GM18507 (cell line): ENCODE data around the gene KLHL1.

Experiments
- DNase-seq: peaks from one replicate; pipeline ENCODE4 v3.0.0; 2011; ENCODE audit warnings: low read depth; ENCODE audit not compliant: insufficient read length; ENCODE audit errors: extremely low spot score
- FAIRE-seq: peaks from 2 replicates; lab custom pipeline; 2011; peaks lifted over from hg19 to GRCh38; lab: Jason Lieb, UNC

KLHL1 gene

DNA sequence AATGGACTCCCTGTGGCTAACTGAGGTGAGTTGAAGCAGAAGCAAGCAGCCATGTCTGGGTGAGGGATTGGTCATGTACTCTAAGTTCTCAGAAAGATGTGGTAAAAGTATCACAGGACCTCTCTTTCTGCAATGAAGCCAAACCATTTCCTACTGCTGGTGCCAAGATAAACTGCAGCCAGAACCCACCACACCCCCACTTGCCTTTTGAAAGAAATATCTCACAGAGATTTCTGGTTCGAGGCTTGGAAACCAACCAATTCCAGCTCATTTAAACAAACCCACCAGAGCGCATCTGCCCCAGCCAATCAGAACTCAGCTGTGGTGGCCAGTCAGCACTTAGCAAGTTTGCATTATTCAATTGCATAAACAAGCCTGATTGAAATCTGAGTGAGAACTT is 205.2 kb downstream of the KLHL1 start:
- FAIRE-seq (no peak), DNase-seq (no peak)

DNA sequence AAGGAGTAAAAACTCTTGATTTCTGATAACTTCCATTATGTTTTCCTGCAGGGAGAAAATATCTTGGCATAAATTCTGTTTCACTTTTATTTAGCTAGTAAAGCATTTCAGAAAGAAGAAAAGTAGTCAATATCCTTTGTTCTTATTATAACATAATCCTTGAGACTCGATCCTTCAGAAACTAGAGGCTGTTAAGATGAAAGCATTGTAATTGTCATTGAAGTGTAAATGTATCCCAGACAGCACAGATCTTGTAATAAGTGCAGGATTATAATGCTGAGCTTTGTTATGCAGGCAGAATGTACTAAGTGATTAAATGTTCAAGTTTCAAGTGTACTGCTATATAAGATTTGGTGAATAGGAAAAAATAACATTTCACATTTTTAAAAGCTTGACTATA is 225.8 kb downstream of the KLHL1 start:
- no peak for FAIRE-seq
- DNase-seq: no peak

DNA sequence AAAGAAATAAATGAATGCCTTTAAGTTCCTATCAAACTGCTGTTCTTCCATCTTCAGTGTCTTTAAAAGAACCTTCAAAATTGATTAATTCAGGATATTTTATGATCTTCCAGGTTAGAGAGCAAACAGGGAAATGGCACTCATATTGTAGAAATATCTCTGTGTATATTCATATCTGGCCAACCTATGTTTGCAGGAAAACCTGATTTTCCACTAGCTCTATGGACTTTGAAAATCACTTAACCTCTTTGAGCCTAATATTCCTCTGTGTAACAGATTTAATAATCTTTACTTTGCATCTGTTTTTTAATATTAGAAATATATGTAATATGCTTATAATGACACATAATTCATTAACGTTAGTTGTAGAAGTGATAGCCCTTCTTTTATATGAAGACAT is 228.3 kb downstream of the KLHL1 start:
- FAIRE-seq: no peak
- no peak for DNase-seq

DNA sequence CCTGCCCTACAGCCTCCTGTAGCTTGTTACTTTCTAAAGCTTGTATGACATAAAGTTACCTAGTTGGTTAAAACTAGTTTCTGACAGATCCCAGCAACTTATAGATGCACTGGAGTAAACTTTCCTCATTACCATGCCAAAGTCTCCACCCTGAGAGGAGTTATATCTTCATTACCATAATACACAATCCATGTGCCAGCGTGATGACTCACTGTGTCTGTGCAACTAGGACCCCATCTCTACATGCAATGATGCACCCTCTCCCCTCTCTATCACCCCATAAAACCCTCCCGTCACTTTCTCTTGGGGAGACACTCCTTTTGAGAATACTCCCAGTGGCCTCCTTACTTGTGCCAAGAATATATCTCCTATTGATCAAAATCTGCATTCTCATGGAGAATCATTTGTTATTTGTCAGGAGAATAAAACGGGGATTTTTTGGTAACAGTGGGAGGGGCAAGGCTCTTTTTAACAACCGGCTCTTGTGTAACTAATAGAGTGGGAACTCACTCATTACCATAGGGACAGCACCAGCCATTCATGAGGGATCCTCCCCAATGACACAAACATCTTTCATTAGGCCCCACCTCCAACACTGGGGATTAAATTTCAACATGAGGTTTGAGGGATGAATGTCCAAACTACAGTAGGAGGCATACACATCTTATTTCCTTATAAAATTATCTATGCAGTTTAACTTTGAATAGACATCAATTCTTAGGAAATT is 235.8 kb downstream of the KLHL1 start:
- no peak for DNase-seq
- FAIRE-seq: no peak

DNA sequence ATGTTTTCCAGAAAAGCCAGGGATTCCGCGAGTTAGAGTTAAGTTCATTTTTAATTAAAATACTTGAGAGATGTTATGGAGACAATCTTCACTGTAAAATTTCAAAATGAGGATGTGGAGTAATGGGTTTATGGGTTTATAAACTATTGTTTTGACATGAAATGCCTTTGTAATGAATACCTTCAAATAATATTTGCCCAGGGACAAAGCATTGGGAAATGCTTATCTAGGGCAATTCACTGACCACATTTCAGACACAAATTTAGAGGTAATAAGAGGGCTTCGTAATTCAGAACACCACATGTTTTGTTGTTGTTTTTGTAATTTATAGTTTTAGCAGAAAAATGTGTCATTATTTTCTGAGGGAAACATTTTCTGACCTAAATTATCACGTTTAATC is 241.7 kb downstream of the KLHL1 start:
- FAIRE-seq (no peak), DNase-seq (no peak)

DNA sequence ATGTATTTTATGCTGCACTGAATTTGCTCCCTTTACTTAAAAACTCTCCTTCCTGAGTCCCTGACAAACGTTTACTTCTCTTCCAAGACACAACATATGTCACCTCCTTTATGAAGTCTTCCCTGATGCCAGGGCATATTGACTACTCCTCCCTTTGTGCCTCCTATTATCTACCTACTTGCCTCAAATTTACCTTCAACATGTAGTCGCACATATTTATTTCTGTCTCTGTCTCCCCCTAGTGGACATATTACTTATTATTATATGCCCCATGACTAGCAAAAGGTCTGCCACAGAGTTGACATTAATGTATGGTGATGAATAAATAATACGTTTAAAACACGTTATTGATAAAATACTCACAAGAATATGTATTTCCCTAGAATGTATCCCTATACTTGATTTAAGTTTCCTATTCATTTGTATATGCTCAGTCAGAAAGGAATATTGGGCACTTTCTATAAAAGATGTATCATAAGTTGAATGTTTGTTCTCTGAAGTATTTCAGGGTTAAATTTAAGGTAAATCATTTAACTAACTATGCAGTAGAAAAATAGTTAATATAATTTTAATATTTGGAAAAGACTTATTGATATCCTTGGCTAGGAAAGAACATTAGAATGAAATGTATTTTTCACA is 250.9 kb downstream of the KLHL1 start:
- DNase-seq (no peak), FAIRE-seq (peak; percentile 71)

DNA sequence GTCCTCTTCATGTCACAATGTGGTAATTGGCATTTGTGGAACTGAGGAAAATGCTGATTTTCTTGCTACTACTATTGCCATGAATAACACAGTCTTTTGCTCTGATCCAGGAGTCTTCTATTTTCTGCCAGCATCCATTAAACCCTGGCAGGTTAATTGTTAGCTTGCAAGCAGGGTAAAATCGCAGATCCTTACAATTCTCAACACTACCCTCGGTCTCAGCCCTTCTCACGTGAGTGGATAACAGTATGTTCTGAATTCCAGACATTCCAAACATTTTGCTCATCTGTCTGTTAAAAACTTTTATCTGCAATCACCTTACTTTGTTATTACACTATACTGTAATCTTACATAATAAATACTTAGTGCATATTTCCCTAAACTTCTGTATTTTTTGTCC is 251.9 kb downstream of the KLHL1 start:
- no peak for DNase-seq
- no peak for FAIRE-seq

DNA sequence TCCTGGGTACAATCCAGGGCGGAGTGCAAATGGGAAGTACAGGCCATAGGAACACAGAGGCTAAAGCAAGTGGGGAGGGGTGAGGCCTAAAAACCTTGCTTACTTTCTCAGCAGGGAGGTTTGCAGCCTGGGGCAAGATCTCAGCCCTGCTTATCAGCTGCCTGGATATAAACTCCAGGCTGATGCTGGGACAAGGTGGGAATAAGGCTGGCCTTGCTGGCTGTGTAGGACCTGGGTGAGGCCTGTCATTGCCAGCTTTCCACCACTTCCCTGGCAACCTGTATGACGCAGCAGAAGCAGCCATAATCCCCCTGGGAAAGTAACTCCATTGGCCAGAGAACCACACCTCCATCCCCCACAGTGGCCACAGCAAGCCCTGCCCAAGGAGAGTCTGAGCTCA is 279.7 kb downstream of the KLHL1 start:
- no peak for DNase-seq
- no peak for FAIRE-seq

DNA sequence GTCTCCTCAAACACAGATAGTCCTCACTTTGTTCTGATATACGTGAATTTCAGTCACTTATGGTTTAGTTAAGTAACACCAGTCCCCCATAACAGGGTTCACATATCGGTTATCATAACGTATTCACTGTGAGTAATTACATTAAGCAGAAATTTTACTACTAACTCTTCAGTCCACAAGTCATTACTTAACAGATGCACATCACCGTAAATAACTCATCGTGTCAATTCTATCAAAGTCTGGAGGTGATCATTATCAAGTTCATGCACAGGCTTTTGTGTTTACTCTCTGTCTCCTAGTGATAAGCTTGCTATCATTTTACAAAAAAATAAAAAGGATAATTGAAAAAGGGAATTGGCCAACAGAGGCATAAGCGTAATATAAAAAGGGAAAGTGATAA is 288.1 kb downstream of the KLHL1 start:
- FAIRE-seq: no peak
- DNase-seq: no peak

DNA sequence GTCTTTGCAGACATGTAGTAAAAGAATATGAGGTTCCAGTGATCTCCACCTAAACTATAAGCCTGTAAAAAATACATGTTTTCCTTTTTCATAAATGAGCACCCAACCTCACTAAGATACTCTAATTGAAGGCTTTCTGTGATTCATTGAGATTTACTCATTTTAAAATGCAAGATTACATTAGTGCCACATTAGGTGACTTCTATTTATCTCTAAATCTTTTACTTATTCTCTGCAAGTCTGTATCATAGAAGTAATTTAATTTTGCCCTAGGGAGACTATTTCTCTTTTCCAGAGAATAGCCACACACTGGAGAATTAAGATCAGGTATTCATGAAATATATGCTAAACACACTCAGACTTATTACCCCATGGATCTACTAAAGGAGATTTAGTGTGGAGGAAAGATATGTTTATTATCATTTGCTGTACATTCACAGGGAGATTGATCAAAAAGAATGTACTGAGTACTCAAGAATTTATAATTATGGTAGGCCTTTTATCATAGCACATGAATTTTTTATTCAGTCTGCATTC is 290.9 kb downstream of the KLHL1 start:
- DNase-seq (no peak), FAIRE-seq (no peak)

DNA sequence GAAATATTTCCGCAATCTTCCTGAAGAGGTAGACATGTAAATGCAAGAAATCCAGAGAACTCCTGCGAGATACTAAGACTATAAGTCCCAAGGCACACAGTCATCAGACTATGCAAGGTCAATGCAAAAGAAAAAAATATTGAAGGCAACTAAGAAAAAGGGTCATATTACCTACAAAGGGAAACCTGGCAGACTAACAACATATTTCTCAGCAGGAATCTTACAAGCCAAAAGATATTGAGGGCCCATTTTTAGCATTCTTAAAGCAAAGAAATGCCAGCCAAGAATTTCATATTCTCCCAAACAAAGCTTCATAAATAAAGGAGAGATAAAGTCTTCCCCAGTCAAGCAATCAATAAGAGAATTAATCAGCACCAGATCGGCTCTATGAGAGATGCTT is 299.1 kb downstream of the KLHL1 start:
- no peak for DNase-seq
- peak; percentile 5 for FAIRE-seq

DNA sequence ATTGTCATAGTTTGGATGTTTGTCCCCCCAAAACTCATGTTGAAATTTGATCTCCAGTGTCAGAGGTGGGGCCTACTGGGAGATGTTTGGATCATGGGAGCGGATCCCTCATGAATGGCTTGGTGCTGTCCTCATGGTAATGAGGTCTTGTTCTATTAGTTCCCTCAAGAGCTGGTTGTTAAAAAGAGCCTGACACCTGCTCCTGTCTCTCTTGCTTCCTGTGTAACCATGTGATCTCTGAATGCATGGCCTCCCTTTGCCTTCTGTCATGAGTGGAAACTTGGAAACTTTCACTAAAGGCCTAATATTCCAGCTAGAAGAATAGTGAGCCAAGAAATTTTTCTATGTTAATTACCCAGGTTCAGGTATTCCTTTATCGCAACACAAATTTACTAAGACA is 312.0 kb downstream of the KLHL1 start:
- DNase-seq: no peak
- FAIRE-seq: no peak

DNA sequence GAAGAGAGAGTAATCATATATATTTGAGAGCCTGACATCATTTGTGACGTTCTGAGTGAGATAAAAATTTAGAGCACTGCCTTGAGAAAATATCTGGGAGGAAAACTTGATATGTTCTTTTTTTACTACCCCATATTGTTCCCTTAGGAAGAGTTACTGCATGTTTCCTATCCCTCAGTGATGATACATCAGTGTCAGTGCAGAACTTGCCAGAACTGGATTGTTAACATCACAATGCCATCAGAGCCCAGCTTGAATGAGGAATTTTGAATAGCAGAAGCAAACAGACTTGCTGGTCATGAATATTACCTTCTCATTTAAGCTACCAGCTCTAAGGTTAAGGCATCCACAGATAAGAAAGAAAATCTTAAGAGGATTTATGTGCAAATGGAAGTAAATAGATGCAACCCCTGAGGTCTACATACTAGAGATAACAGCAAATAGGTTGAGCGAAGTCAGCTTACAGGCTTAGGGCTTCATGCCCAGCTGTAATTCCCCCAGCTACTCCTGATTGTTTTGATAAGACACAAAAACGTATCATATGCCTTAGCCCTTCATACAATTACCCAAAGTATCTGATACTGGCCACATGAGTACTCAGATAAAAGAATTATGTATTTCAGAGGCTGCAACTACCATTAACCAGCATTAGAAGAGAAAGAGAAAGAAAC is 314.3 kb downstream of the KLHL1 start:
- no peak for FAIRE-seq
- DNase-seq: no peak

DNA sequence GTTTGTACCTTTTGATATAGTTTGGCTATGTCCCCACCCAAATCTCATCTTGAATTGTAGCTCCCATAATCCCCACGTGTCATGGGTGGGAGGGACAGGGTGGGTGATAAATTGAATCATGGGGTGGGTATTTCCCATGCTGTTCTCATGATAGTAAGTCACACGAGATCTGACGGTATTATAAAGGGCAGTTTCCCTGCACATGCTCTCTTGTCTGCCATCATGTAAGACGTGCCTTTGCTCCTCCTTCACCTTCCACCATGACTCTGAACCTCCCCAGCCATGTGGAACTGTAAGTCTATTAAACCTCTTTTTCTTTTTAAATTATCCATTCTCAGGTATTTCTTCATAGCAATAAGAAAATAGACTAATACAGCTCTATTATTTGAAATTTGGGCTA is 331.3 kb downstream of the KLHL1 start:
- FAIRE-seq (no peak), DNase-seq (no peak)

DNA sequence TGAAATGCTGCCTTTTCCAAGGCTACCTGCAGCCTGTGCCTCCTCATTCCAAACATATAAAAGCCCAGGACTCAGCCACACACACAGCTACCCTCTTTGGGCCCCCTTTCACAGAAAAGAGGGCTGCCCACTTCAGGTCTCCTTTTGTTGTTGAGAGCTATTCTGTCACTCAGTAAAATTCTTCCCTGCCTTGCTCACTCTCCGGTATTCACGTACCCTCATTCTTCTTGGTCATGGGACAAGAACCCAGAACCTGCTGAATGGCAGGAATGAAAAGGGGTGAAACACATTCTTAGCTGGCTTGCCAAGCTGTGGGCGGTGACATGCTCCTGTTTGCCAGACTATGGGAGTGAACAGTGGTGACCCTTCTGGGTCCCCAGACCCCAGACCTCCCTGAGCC is 338.6 kb downstream of the KLHL1 start:
- FAIRE-seq: no peak
- no peak for DNase-seq

DNA sequence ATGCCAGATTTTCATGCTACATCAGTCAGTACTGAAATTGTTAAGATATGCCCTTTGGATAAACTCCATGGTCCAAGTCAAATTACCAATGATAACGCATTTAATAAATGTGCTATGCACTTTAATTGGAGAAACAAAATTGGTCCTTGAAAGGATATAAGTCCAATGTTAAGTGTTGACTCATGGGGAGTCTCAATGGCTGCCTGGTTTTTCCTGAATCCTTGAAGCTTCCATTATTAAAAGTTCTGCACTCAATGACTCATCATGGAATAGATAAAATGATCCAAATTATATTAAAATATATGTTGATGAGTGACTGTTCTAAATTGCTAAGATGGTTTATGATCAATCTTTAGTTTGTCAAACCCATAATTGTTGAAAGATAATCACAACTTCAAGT is 346.7 kb downstream of the KLHL1 start:
- FAIRE-seq (no peak), DNase-seq (no peak)

DNA sequence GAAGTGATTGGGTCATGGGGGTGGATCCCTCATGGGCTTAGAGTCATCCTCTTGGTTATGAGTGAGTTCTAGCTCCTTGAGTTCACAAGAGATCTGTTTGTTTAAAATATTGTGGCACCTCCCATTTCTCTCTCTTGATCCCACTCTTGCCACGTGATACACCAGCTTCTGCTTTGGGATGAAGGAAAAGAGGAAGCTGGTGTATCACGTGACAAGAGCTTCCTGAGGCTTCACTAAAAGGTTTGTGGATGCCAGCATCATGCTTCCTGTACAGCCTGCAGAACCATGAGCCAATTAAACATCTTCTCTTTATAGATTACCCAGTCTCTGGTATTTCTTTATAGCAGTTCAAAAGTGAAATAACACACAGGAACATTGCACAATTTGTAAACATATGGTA is 353.2 kb downstream of the KLHL1 start:
- FAIRE-seq: no peak
- no peak for DNase-seq

DNA sequence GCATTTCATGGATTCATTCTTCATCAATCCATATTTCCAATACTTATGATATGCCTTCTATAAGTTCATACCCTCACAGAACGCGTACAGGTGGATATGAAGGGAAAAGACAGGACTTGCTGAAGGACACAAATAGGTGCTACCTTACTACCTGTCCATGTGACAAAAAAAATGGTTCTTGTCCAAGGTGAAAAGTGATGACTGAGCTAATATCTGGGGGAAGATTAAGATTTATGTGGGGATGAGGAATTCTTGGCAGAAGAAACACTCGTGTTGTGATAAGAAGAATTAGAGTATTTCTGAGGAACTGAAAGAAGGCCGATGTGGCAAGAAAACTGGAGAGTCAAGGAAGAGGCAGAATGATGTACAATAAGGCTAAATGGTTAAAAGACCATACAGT is 357.0 kb downstream of the KLHL1 start:
- DNase-seq: no peak
- FAIRE-seq: no peak

DNA sequence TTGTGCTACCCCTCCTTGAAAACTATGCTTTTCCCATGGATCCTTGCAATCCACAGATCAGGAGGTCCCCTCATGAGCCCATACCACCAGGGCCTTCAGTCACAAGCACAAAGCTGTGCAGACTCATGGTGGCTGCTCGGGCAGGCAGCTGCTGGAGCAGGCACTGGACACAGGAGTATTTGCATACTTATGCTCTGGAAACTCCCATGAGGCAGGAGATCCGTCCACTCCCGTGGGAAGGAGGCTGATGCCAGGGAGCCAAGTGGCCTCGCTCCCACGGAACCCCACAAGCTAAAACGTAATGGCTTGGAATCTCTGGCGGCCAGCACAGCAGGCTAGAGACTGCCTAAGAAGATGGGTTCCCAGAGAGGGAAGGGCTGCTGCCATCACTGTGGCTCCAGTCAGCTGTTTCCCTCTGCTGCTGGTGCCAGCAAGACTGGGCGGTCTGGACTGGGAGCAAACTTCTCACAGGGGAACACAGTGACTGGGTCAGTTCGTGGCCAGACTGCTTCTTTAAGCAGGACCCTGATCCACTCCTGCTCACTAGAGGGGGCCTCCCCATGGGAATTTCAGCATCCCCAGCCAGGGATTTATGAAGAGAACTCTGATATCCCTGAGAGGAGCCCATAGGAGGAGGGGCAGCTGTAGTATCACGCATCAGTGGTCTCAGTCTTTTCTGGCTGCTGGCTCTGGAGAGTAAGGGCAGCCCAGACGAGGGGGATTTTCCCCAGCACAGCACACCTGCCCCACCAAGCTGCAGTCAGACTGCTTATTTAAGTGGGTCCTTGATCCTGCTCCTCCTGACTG is 370.9 kb downstream of the KLHL1 start:
- FAIRE-seq (no peak), DNase-seq (no peak)

DNA sequence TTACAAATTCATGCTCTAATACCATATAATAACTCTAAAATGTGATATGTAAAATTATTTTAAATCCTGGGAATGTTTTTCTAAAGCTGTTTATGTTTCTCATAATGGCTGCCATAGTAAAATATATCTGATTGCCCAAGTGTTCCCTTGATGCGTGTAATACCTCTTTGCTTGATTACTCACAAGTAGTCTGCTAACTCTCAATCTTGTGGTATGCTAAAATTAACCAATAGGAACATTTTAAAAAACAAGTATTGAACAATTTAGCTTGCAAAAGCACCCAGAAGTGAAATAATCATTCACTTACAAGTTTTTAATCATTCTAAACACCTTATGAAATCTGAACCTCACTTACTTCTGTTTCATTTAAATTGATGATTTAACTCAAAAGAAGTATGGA is 386.6 kb downstream of the KLHL1 start:
- DNase-seq: no peak
- FAIRE-seq: no peak
